Esophagus muscularis mucosa (tissue), 3 donors: ENCODE results near the gene CLBA1.

ENCODE experiments used
- CTCF ChIP-seq, 3 experiments: fragments of 200-600 bp in 2 of 3; fragments of 450-650 bp in 1 of 3; sonication (generic) in 2 of 3; IDR thresholded peaks; one replicate each; pipeline ENCODE4 v1.5.1; 2017 to 2019; ENCODE audit warnings: antibody characterized with exemption in 3 of 3, mild to moderate bottlenecking in 2 of 3, moderate library complexity in 1 of 3
- POLR2A ChIP-seq: fragments of 450-650 bp; IDR thresholded peaks from one replicate; pipeline ENCODE4 v1.6.1; 2017; ENCODE audit warnings: antibody characterized with exemption, moderate library complexity, mild to moderate bottlenecking, low read depth

GRCh38 chr14:105012171-105012985 is 26.8 kb downstream of the CLBA1 start:
- TF ChIP-seq CTCF (IDR thresholded peaks at IDR 0.05) = peak; percentile 31 to 53 (median 45)
- no peak for TF ChIP-seq POLR2A
